NCI-H69 (cell line): ENCODE measurements around the gene TMEM184A.

ENCODE experiments used
- DNase-seq: peaks from one replicate; lab custom pipeline; 2025; lab: John Stamatoyannopoulos, UW

The TMEM184A gene

GRCh38 chr7:1501487-1502270, 54.3 kb downstream of the TMEM184A start:
- no peak for DNase-seq

- no peak for DNase-seq
Measured at GRCh38 chr7:1500064-1500807, 55.8 kb downstream of the TMEM184A start.

- DNase-seq = no peak
Measured at GRCh38 chr7:1499367-1500029, 56.5 kb downstream of the TMEM184A start.

DNA sequence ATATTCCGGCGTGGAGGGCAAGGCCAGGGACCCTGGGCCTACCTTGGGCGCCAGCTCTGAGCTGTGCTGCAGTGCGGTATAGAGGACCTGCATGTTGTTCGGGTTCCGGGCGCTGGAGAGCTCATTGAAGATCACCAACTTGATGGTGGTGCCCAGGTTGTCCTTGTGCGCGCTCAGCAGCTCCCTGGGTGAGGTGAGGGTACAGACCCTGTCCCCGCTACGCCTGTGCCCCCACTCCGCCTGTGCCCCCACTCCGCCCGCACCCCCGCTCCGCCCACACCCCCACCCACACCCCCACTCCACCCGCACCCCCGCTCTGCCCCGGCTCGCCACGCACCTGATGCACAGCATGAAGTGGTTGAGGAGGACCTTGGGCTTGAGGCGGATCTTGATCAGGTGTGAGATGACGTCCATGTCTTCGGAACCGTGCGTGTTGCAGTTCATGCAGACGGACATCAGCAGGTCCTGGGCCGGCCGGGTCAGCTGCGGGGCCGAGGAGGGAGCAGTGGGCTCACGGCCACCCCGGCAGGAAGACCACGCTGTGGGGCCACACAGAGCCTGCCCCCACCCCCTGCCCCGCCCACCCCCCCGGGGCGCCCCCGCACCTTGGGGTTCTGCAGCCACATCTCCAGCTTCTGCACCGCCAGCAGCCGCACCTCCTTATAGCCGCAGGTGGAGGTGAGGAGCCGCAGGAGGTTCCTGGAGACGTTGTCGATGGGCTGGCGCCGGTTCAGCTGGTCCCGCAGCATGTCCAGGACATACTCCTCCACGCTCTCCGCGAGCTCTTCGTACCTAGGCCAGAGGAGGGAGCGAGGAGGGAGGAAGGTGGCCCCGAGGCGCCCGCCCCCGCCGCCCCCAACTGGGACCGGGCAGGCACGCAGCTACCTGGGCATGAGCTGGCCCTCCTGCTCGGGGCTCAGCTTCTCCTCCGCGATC, 57.4 kb downstream of the TMEM184A start:
- no peak for DNase-seq

DNA sequence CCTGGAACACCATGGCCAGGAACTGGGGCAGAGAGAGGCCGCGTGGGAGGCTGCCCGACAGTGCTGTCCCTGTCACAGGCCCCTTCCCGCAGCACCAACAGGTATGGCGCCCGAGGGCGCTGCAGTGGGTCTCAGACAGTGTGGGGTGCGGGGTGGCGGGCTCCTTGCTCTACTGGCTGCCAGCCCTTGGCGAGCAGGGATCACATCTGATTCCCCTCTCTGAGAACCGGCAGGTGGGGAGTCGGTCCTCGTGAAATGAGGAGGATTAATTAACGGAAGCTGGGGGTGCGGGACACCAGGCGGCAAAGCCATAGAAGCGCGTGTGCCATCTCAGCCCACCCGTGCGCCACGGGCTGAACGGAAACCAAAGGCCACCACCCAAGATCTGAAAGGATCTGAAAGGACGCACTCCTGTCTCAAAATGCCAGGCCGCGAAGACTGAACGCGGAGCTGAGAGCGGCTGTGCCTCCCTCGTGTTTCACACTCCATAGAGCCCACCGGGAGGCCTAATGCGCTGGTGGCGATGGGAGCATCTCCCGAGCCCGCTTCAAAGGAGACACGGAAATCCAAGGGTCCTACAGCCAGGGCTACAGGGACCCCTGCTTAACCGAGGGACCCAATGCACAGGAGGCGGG, 58.6 kb downstream of the TMEM184A start:
- DNase-seq = no peak

GRCh38 chr7:1496531-1497292, 59.3 kb downstream of the TMEM184A start:
- no peak for DNase-seq

DNA sequence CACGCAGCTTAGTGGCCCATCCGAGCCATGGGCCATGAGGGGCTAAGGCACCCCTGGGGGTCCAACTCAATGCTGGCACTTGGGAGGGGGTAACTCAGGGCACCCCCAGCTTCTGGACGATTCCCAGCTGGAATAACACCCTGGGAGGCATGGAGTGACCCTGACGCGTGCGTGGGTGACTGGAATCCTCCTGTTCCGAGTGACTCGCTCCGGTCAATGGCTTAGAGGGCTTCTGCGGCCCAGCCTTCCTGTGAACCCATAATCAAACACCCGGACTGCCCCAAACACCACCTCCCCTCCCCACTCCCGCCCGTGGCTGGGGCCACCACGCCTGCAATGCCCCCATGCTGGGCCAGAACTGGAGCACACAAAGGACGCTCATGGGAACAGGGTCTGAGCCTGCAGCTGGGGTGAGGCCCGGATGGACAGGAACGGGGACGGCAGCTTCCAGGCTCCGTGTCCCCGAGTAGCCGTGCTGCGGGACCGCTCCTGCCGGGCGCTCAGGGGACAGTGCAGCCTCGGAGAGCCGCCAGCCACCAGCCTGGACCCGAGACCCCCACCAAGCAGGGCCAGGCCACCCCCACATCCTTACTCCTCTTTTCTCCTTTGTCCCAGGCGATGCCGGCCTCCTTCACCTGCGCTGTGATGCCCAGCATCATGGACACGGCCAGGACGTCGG, 60.3 kb downstream of the TMEM184A start:
- no peak for DNase-seq

- no peak for DNase-seq
Measured at GRCh38 chr7:1494866-1495563, 61.0 kb downstream of the TMEM184A start.

GRCh38 chr7:1494447-1494846, 61.6 kb downstream of the TMEM184A start:
- DNase-seq = no peak

DNA sequence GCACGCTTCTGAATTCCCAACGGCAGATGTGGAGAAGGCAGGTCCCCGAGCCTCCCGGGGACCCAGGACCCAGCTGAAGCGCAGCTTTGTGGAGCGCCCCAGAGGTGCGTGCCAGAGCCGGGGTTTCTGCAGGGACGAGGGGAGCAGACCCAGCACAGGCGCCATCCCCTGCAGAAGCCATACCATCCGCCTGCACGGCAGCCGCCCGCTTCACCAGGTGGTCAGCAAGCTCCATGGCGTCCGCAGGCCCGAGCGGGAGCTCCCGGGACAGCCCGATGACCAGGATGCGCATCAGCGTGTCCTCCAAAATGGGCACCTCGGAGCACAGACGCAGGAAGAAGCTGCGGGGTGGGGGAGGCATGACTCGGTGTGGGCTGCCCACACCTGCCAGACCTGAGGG, 62.4 kb downstream of the TMEM184A start:
- DNase-seq = no peak

DNA sequence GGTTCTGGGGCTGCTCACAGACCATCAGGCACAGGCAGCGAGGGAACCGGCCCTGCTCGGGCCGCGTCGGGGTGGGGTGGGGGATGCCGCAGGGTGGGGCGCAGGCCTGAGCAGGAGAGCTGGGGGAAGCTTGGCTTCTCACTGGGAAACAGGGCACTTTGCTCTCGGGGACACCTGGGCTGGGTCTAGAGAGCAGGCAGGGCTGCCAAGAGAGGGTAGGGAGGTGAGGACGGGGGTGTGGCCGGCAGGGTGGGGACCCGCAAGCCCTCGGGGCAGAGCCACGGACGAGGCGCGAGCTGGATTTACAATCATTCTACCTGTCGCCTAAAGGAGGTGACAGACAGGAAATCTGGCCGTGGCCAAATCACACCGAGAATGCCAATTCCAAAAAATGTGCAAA, 62.9 kb downstream of the TMEM184A start:
- DNase-seq = no peak

- DNase-seq = no peak
Measured at GRCh38 chr7:1492640-1493039, 63.4 kb downstream of the TMEM184A start.
